ENCODE results near the gene KRTAP20-2.

Gene KRTAP20-2

GRCh38 chr21:30629200-30629599 is 5.8 kb upstream of the KRTAP20-2 start:
- Histone ChIP-seq H3K4me1 (no peaks in the 10 kb centered on the region), H3K27ac (no peak overlapping the region), H2AFZ (no peak overlapping the region), H3K9me3 (ENCODE audit: control insufficient read depth, low read length) (no peaks in the 10 kb centered on the region), H3K79me2 (no peaks in the 10 kb centered on the region), H3K4me3 (ENCODE audit: low read depth, low read length) (no peak overlapping the region), H3K36me3 (ENCODE audit: control insufficient read depth, insufficient read depth, low read length) (no peaks in the 10 kb centered on the region), H3K4me2 (ENCODE audit: low read length) (no peak overlapping the region), H3K9ac (no peak overlapping the region), H3K27me3 (ENCODE audit: control insufficient read depth, insufficient read depth, low read length) (no peaks in the 10 kb centered on the region)
- TF ChIP-seq CTCF (IDR thresholded peaks at IDR 0.05): no peak

DNA sequence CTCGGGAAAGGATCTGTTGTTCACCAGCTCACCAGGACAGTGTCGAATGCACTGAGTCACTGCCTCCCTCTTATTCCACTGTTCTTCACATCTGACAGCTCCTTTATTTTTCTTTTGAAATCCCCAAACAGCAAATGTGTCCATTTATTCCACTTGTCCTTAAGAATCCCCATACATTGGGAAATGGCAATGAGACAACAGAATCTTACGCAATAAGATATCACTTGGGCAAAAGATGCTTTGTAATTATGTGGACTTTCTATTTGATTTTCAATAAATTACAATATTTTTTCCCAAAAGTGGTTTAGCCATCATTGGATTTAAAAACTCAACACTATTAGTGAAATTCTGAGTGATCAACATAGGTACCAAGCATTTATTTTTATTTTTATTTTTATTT is 3.7 kb downstream of the KRTAP20-2 start:
- no peaks in the 10 kb centered on the region for H3K36me3 ChIP-seq (ENCODE audit: control insufficient read depth, insufficient read depth, low read length)
- H3K4me1 ChIP-seq: no peaks in the 10 kb centered on the region
- H2AFZ ChIP-seq: no peak overlapping the region
- H3K4me2 ChIP-seq (ENCODE audit: low read length): no peak overlapping the region
- H3K27me3 ChIP-seq (ENCODE audit: control insufficient read depth, insufficient read depth, low read length): no peaks in the 10 kb centered on the region
- H3K4me3 ChIP-seq (ENCODE audit: low read depth, low read length): no peak overlapping the region
- H3K79me2 ChIP-seq: no peaks in the 10 kb centered on the region
- no peak overlapping the region for H3K9ac ChIP-seq
- no peaks in the 10 kb centered on the region for H3K9me3 ChIP-seq (ENCODE audit: control insufficient read depth, low read length)
- no peak overlapping the region for H3K27ac ChIP-seq
- no peak for TF ChIP-seq CTCF (IDR thresholded peaks at IDR 0.05)

GRCh38 chr21:30642564-30642963 is 7.6 kb downstream of the KRTAP20-2 start, which contains the start of gene KRTAP20-3:
Gene KRTAP20-3 (plus strand): TSS chr21:30642864.
- Histone ChIP-seq H3K4me3 (ENCODE audit: low read depth, low read length) (no peak within 1 kb of the TSS), H3K4me1 (no peaks in the 10 kb centered on the region), H3K27me3 (ENCODE audit: control insufficient read depth, insufficient read depth, low read length) (no peaks in the 10 kb centered on the region), H3K9ac (no peak within 1 kb of the TSS), H3K9me3 (ENCODE audit: control insufficient read depth, low read length) (no peaks in the 10 kb centered on the region), H3K79me2 (no peaks in the 10 kb centered on the region), H3K27ac (no peak within 1 kb of the TSS), H2AFZ (no peak within 1 kb of the TSS), H3K4me2 (ENCODE audit: low read length) (no peak within 1 kb of the TSS), H3K36me3 (ENCODE audit: control insufficient read depth, insufficient read depth, low read length) (no peaks in the 10 kb centered on the region)
- no peak for TF ChIP-seq CTCF (IDR thresholded peaks at IDR 0.05)

DNA sequence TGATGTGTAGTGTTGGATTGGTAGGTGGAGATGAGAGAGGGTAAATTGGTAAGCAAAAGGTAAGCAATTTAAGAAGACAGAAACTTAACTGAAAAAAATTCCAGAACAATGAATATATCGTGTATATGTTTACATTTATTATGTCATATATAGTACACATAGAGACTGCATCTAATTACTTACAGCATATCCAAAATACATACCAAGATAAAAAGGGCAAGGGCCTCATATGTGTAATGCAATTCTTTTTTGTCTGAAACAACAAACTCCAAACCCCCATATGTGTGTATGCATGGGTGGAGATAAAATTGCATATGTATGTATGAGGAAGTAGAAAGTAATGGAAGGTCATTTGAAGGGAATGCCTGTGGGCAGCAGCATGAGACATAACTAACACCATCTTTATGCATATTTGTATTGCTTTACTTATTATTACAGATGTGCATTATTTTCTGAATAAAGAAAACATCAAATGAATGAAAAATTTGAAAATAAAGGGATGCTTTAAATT is 12.0 kb downstream of the KRTAP20-2 start:
- no peaks in the 10 kb centered on the region for H3K36me3 ChIP-seq (ENCODE audit: control insufficient read depth, insufficient read depth, low read length)
- H3K4me1 ChIP-seq: no peaks in the 10 kb centered on the region
- H3K27me3 ChIP-seq (ENCODE audit: control insufficient read depth, insufficient read depth, low read length): no peaks in the 10 kb centered on the region
- no peaks in the 10 kb centered on the region for H3K9me3 ChIP-seq (ENCODE audit: control insufficient read depth, low read length)
- H2AFZ ChIP-seq: no peak overlapping the region
- H3K4me3 ChIP-seq (ENCODE audit: low read depth, low read length): no peak overlapping the region
- no peaks in the 10 kb centered on the region for H3K79me2 ChIP-seq
- TF ChIP-seq CTCF (IDR thresholded peaks at IDR 0.05): no peak
- no peak overlapping the region for H3K4me2 ChIP-seq (ENCODE audit: low read length)
- no peak overlapping the region for H3K9ac ChIP-seq
- no peak overlapping the region for H3K27ac ChIP-seq

- no peaks in the 10 kb centered on the region for H3K4me1 ChIP-seq
- no peak overlapping the region for H2AFZ ChIP-seq
- H3K27ac ChIP-seq: no peak overlapping the region
- H3K27me3 ChIP-seq (ENCODE audit: control insufficient read depth, insufficient read depth, low read length): no peaks in the 10 kb centered on the region
- H3K4me2 ChIP-seq (ENCODE audit: low read length): no peak overlapping the region
- H3K36me3 ChIP-seq (ENCODE audit: control insufficient read depth, insufficient read depth, low read length): no peaks in the 10 kb centered on the region
- H3K79me2 ChIP-seq: no peaks in the 10 kb centered on the region
- H3K4me3 ChIP-seq (ENCODE audit: low read depth, low read length): no peak overlapping the region
- no peaks in the 10 kb centered on the region for H3K9me3 ChIP-seq (ENCODE audit: control insufficient read depth, low read length)
- TF ChIP-seq CTCF (IDR thresholded peaks at IDR 0.05): no peak
- H3K9ac ChIP-seq: no peak overlapping the region
Measured at GRCh38 chr21:30652891-30653290, 17.9 kb downstream of the KRTAP20-2 start.

Measured in parathyroid adenoma (tissue), 2 donors.